IMR-90 (cell line): ENCODE measurements around the gene PRRX1.

Experiments
- BHLHE40 ChIP-seq: fragments of 150-350 bp; IDR thresholded peaks from 2 replicates; pipeline ENCODE4 v1.6.1; 2016; ENCODE audit warnings: mild to moderate bottlenecking, low read depth, low read length
- CHD1 ChIP-seq: IDR thresholded peaks from 2 replicates; pipeline ENCODE4 v1.6.1; 2012; ENCODE audit warnings: low read depth, low read length, improper control_type of control experiment
- CTCF ChIP-seq: conservative IDR thresholded peaks from 2 replicates; pipeline ENCODE4 v1.5.1; 2012; ENCODE audit warnings: mild to moderate bottlenecking, low read depth, low read length, improper control_type of control experiment
- FOS ChIP-seq: fragments of 150-350 bp; IDR thresholded peaks from 2 replicates; pipeline ENCODE4 v1.6.1; 2016; ENCODE audit warnings: low read depth, low read length
- MAFK ChIP-seq: IDR thresholded peaks from 2 replicates; pipeline ENCODE4 v1.6.1; 2012; ENCODE audit warnings: low read depth, low read length, improper control_type of control experiment
- MAZ ChIP-seq: IDR thresholded peaks from 2 replicates; pipeline ENCODE4 v1.6.1; 2012; ENCODE audit warnings: low read depth, mild to moderate bottlenecking, low read length, improper control_type of control experiment, moderate library complexity, borderline replicate concordance
- MXI1 ChIP-seq: IDR thresholded peaks from 2 replicates; pipeline ENCODE4 v1.6.1; 2012; ENCODE audit warnings: low read depth, mild to moderate bottlenecking, low read length, moderate library complexity, borderline replicate concordance
- NFE2L2 ChIP-seq: fragments of 150-350 bp; IDR thresholded peaks from 2 replicates; pipeline ENCODE4 v1.6.1; 2016; ENCODE audit warnings: low read depth, mild to moderate bottlenecking, low read length
- POLR2A ChIP-seq: IDR thresholded peaks from 2 replicates; pipeline ENCODE4 v1.6.1; 2012; ENCODE audit warnings: mild to moderate bottlenecking, low read depth, low read length
- RAD21 ChIP-seq: IDR thresholded peaks from 2 replicates; pipeline ENCODE4 v1.6.1; 2012; ENCODE audit warnings: low read length, improper control_type of control experiment
- RCOR1 ChIP-seq: IDR thresholded peaks from 2 replicates; pipeline ENCODE4 v1.6.1; 2012; ENCODE audit warnings: mild to moderate bottlenecking, low read length, improper control_type of control experiment; ENCODE audit not compliant: insufficient replicate concordance
- RFX5 ChIP-seq: IDR thresholded peaks from 2 replicates; pipeline ENCODE4 v1.8.0; 2012; ENCODE audit warnings: low read depth, mild to moderate bottlenecking, low read length, moderate library complexity
- SMC3 ChIP-seq: fragments of 150-350 bp; IDR thresholded peaks from 2 replicates; pipeline ENCODE4 v1.6.1; 2016; ENCODE audit warnings: low read depth, mild to moderate bottlenecking, antibody characterized with exemption, low read length, moderate library complexity
- USF2 ChIP-seq: fragments of 150-350 bp; IDR thresholded peaks from 2 replicates; pipeline ENCODE4 v1.6.1; 2017; ENCODE audit warnings: mild to moderate bottlenecking, antibody characterized with exemption, low read length, low read depth

GRCh38 chr1:170749959-170750358 is 86.0 kb downstream of the PRRX1 start:
- TF ChIP-seq CTCF = no peak
- no peak for TF ChIP-seq RAD21
- TF ChIP-seq FOS = no peak
- TF ChIP-seq USF2 = no peak
- TF ChIP-seq RFX5 = no peak
- TF ChIP-seq BHLHE40 = no peak
- TF ChIP-seq CHD1 = no peak
- TF ChIP-seq POLR2A = no peak
- no peak for TF ChIP-seq MAZ
- TF ChIP-seq MXI1 = no peak
- no peak for TF ChIP-seq SMC3
- no peak for TF ChIP-seq MAFK
- no peak for TF ChIP-seq RCOR1
- no peak for TF ChIP-seq NFE2L2
